Esophagus (tissue), 2 donors: ENCODE measurements around the gene DPP10. TPM values are rescaled to one million over a fixed set of nuclear protein-coding genes. Genes with fewer than 3 reads are reported as not detected.

ENCODE experiments used
- H3K27ac ChIP-seq, 2 donors: one replicate each; pipeline ENCODE4 v1.5.1; 2013; ENCODE audit warnings: low read depth in 2 of 2, mild to moderate bottlenecking in 2 of 2, inconsistent platforms in 1 of 2, low read length in 1 of 2, moderate library complexity in 1 of 2
- H3K27me3 ChIP-seq, 2 donors: one replicate each; pipeline ENCODE4 v1.6.1; 2013; ENCODE audit warnings: low read length in 2 of 2, control low read depth in 1 of 2, mild to moderate bottlenecking in 1 of 2; ENCODE audit not compliant: insufficient read depth in 2 of 2, control insufficient read depth in 1 of 2
- H3K36me3 ChIP-seq, 2 donors: one replicate each; pipeline ENCODE4 v1.6.1; 2013; ENCODE audit warnings: low read length in 1 of 2; ENCODE audit not compliant: control insufficient read depth in 2 of 2, insufficient read depth in 2 of 2
- H3K4me1 ChIP-seq, 2 donors: one replicate each; pipeline ENCODE4 v1.6.1; 2013; ENCODE audit warnings: low read length in 1 of 2; ENCODE audit not compliant: control insufficient read depth in 2 of 2, insufficient read depth in 2 of 2
- H3K4me3 ChIP-seq, 2 donors: one replicate each; pipeline ENCODE4 v1.5.1; 2013; ENCODE audit warnings: low read length in 2 of 2, mild to moderate bottlenecking in 2 of 2, low read depth in 1 of 2, moderate library complexity in 1 of 2
- H3K9me3 ChIP-seq, 2 donors: one replicate each; pipeline ENCODE4 v1.6.1; 2013; ENCODE audit warnings: mild to moderate bottlenecking in 2 of 2, low read depth in 1 of 2, low read length in 1 of 2, moderate library complexity in 1 of 2; ENCODE audit not compliant: control insufficient read depth in 2 of 2, insufficient read depth in 1 of 2
- WGBS, 2 donors: extraction: QIAGEN DNeasy Blood & Tissue Kit; methylation state at CpG; one replicate each; pipeline ENCODE4 v1.1.7; 2013; 5-methylcytosine and 5-hydroxymethylcytosine counted together
- polyA plus RNA-seq, 2 donors: library from polyadenylated mRNA; stranded (reverse); fragments of 200-250 nt; gene quantifications; one replicate each; pipeline ENCODE4 v1.2.3, GENCODE V29; 2013
- donor health status: healthy with polysubstance abuse.
- donor health status: Bipolar disorder and iron deficiency.

The DPP10 gene
- polyA plus RNA-seq, 2 donors = 0.02 to 0.13 TPM

DNA sequence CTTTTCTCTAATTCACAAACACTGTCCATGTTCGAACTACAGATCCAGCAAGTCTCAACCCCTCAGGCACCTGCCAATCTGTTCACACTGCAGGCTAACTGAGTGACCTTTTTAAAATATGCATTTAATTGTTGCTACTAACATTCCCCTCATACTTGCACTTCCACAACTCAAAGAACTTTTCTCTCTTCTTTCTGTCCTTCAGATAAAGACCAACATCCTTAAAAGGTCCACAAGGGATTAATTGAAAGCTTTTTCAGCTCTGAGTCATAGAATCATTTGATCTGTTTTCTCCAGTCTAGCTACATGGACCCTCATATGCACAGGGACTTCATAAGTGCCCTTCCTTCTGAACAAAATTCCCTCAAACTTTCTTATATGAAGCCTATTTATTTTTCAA is 1321.2 kb downstream of the DPP10 start:
- Histone ChIP-seq H3K27ac (no peak overlapping the region), H3K27me3 (no peaks in the 10 kb centered on the region), H3K9me3 (no peaks in the 10 kb centered on the region), H3K4me1 (no peaks in the 10 kb centered on the region), H3K36me3 (no peaks in the 10 kb centered on the region), H3K4me3 (no peak overlapping the region)
- WGBS, 2 donors = 59 to 60% methylated on average over 1 of the region's 1 CpG

DNA sequence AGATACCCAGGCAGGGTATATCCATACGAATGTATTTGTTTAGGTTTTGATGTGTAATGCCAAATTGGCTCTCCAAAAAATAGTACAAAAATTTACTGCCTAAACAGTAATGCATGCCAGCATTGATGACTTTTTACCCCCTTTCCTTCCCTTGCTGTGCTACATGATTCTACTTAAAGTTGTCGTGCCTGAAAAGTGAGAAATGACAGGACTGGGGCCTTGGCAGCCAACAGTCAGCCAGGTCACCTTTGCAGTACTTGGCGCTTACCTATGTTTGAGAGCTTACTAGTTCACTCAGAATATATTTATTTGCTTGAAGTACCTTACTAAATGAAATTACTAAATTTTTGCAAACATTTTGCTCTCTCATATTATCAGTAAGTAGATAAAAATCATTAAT is 1329.1 kb downstream of the DPP10 start:
- Histone ChIP-seq H3K27me3 (no peaks in the 10 kb centered on the region), H3K4me3 (no peak overlapping the region), H3K27ac (no peak overlapping the region), H3K9me3 (no peaks in the 10 kb centered on the region), H3K4me1 (no peaks in the 10 kb centered on the region), H3K36me3 (no peaks in the 10 kb centered on the region)
- WGBS, 2 donors = 78 to 79% methylated on average over 3 of the region's 3 CpGs

DNA sequence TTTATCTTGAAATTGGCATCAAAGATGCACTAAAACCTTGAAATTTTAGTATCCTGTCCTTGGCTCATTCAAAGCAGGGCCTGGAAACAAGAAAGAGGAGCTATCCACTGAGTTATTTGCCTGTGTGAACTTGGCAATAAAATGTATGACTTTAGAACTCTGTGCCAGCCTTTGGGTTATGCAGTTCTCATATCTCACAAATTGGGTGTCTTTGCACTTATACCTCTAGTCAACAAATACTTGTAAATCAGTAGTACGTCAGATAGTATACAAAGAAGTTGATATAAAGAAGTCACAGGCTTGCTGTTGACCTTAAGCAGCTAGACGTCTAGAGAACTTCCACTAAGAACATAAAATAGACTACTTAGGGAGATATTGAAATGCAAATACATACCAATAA is 1331.9 kb downstream of the DPP10 start:
- WGBS, 2 donors = 58 to 59% methylated on average over 2 of the region's 2 CpGs
- Histone ChIP-seq H3K36me3 (no peaks in the 10 kb centered on the region), H3K27ac (no peak overlapping the region), H3K4me3 (no peak overlapping the region), H3K4me1 (no peaks in the 10 kb centered on the region), H3K9me3 (no peaks in the 10 kb centered on the region), H3K27me3 (no peaks in the 10 kb centered on the region)

DNA sequence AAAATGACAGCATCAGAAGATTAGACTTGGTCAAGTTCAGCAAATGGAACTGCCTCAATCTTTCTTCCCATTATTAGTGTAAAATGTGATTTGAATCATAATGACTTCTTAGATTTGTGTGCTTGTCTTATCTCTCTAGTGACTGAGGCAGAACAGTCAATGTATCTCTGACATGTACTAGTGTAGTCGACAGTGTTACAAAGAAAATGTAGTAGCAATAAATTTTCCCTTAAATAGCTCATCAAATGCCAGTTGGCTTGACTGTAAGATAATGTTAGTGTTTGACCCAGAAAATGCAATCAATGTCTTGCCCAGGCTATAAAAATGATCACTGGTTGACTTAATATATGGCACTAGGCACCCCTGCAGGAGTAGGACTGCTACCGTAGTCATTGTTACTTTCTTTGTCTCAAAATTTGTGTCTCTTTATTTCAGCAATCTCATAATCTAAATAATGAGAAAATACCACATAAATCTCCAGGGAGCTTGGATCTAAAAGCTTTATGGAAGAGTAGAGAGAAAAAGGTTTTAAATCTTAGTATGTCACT is 1336.7 kb downstream of the DPP10 start:
- no peak overlapping the region for H3K4me3 ChIP-seq

DNA sequence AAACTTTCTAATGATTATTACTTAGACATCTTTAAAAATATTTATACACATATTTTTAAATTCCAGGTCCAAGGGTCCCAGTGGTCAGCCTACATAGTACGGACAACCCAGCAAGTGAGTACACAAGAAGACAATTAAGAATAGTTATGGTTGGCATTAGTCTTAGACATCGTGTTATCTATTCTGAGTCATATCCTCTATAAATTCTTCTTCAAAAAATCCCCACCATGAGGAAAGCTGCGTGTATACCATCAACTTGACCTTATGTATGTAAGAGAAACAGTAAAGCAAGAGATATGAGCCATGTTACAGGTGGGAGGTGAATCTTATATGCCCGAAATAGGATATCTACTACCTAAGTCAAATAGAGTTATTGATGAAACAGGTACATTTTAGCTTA is 1339.8 kb downstream of the DPP10 start:
- no peaks in the 10 kb centered on the region for H3K27me3 ChIP-seq
- H3K36me3 ChIP-seq = no peaks in the 10 kb centered on the region
- H3K4me1 ChIP-seq = no peaks in the 10 kb centered on the region
- H3K4me3 ChIP-seq = no peak overlapping the region
- WGBS, 2 donors = 80 to 83% methylated on average over 4 of the region's 4 CpGs
- no peak overlapping the region for H3K27ac ChIP-seq
- H3K9me3 ChIP-seq = peaks cover 0 to 2% of the 10 kb centered on the region in 2 donors

More for the DNA sequence above, 1336.7 kb downstream of the DPP10 start:
- Histone ChIP-seq H3K36me3 (no peaks in the 10 kb centered on the region), H3K27ac (no peak overlapping the region), H3K27me3 (no peaks in the 10 kb centered on the region), H3K4me1 (no peaks in the 10 kb centered on the region), H3K9me3 (no peaks in the 10 kb centered on the region)
- 80 to 86% methylated on average over 2 of the region's 2 CpGs for WGBS, 2 donors

DNA sequence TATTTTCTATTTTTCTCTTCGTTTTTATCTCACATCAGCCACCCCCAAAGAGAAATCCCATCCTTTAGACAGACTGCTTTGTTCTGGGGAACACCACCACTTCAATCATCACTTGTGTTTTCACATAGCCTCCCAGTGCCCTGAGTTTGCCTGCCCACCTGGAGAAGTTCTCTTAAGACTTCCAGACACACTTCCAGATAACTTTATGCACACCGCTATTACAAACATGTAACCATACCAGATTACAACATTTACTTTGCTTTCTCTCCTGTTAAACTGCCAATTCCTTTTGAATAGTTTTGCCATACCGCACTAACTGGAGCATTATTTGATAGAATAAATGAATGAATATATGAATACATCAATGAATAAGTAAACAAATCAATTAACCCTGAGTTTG is 1353.6 kb downstream of the DPP10 start:
- 69 to 79% methylated on average over 3 of the region's 3 CpGs for WGBS, 2 donors
- no peaks in the 10 kb centered on the region for H3K4me1 ChIP-seq
- no peak overlapping the region for H3K4me3 ChIP-seq
- H3K9me3 ChIP-seq = no peaks in the 10 kb centered on the region
- no peaks in the 10 kb centered on the region for H3K27me3 ChIP-seq
- H3K27ac ChIP-seq = no peak overlapping the region
- no peaks in the 10 kb centered on the region for H3K36me3 ChIP-seq

DNA sequence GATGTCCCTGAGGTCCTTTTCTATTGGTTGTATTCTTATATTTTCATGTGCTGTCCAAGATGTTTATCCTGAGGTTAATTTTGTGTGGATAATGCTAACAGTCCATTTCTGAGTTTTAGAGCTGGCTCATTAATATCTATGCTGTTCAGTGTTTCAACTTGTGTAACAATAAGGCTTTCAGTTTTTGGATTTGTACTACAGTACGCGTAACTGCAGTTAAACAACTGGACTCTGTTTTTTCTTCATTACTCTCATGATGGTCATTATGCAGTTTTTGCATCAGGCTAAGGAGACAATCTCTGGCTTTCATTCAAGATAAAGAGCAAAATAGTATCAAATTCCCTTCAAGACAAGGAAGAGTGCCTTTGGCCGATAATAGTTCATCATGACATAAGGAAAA is 1364.8 kb downstream of the DPP10 start:
- WGBS, 2 donors = 77 to 86% methylated on average over 3 of the region's 3 CpGs
- H3K36me3 ChIP-seq = no peaks in the 10 kb centered on the region
- no peaks in the 10 kb centered on the region for H3K27me3 ChIP-seq
- no peaks in the 10 kb centered on the region for H3K4me1 ChIP-seq
- no peak overlapping the region for H3K4me3 ChIP-seq
- H3K27ac ChIP-seq = no peak overlapping the region
- peaks cover 0 to 2% of the 10 kb centered on the region in 2 donors for H3K9me3 ChIP-seq

DNA sequence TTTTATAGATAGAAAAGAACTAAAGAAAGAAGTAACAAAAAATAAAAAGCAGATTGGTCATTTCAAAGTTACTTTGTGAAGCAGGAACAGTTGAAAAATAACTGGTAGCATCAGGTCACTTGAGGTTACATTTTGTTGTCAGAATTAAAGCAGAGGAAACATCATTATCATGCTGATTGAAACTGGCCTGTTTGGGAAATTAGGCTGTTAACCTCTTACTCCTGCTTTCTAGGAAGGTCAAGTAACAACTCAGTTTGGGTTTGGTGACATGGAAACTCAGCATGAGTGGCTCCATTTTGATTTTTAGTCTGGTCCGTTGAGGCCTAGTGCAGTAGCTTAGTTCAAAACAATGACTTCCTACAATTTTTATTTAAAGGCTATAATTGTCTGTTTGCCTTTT is 1383.5 kb downstream of the DPP10 start:
- 83 to 96% methylated on average over 1 of the region's 1 CpG for WGBS, 2 donors
- no peaks in the 10 kb centered on the region for H3K9me3 ChIP-seq
- H3K4me1 ChIP-seq = no peaks in the 10 kb centered on the region

DNA sequence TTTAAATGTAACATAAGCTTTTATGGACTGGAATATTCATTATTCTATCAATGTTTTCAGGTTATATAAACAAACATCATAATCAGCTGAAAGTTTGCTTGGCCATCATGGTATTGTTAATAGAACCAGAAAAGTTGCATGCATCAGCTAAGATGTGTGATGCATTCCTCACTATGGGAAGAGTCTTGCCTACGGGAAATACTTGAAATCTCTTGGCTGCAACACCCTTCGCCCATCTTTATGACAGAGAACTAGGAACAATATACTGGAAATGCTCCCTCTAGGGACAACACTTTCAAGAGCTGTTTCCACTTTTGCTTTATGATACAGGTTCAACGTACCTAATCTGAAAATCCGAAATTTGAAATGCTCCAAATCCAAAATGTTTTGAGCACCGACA is 1390.8 kb downstream of the DPP10 start:
- Histone ChIP-seq H3K27me3 (no peaks in the 10 kb centered on the region), H3K4me1 (no peaks in the 10 kb centered on the region), H3K4me3 (no peak overlapping the region), H3K27ac (no peak overlapping the region), H3K9me3 (no peaks in the 10 kb centered on the region), H3K36me3 (no peaks in the 10 kb centered on the region)
- WGBS, 2 donors = 86 to 90% methylated on average over 5 of the region's 5 CpGs

More for the DNA sequence above, 1383.5 kb downstream of the DPP10 start:
- Histone ChIP-seq H3K27ac (no peak overlapping the region), H3K27me3 (no peaks in the 10 kb centered on the region), H3K36me3 (no peaks in the 10 kb centered on the region), H3K4me3 (no peak overlapping the region)

DNA sequence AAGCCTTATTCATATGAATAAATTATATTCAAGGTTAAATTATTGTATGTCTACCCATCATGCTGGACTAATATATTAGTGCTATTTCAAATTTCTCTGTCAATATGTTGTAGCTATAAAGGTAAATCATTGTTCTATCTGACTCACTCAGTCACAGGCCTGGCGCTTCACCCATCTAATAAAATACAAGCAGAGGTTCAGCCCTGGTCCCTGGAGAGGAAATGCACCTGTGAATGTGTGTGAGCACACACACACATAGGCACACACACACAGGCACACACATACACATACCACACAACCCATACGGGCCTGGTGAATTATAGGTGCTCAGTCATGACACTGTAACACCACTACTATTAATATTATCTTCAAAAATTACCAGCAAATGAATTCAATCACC is 1396.1 kb downstream of the DPP10 start:
- Histone ChIP-seq H3K9me3 (no peaks in the 10 kb centered on the region), H3K27me3 (no peaks in the 10 kb centered on the region), H3K36me3 (no peaks in the 10 kb centered on the region), H3K27ac (no peak overlapping the region), H3K4me1 (no peaks in the 10 kb centered on the region), H3K4me3 (no peak overlapping the region)
- 69 to 79% methylated on average over 2 of the region's 2 CpGs for WGBS, 2 donors
